H7 (cell line): Measurements from ENCODE around the gene MPL. TPM values are rescaled to one million over a fixed set of nuclear protein-coding genes. Genes with fewer than 3 reads are reported as not detected.

Source experiments
- DNase-seq: peaks from one replicate; pipeline ENCODE4 v3.0.0; 2012
- H3K27me3 ChIP-seq: 2 replicates; pipeline ENCODE4 v1.6.0; 2011; ENCODE audit warnings: mild to moderate bottlenecking, low read length; ENCODE audit not compliant: control insufficient read depth, insufficient read depth
- H3K36me3 ChIP-seq: replicated peaks from 2 replicates; pipeline ENCODE4 v1.5.1; 2011; ENCODE audit warnings: low read length; ENCODE audit not compliant: control insufficient read depth, insufficient read depth
- H3K4me3 ChIP-seq: 2 replicates; pipeline ENCODE4 v1.5.1; 2011; ENCODE audit warnings: low read depth, mild to moderate bottlenecking, control low read depth, low read length, moderate library complexity; ENCODE audit not compliant: insufficient read depth
- total RNA-seq: library from RNA; depleted of rRNA; stranded (reverse); fragments of >200 nt; shearing (Covaris generic); gene quantifications from 2 replicates; pipeline ENCODE4 v1.2.3, GENCODE V29; 2014

Gene MPL
- total RNA-seq, 1 experiment from 2014 or later: not detected

DNA sequence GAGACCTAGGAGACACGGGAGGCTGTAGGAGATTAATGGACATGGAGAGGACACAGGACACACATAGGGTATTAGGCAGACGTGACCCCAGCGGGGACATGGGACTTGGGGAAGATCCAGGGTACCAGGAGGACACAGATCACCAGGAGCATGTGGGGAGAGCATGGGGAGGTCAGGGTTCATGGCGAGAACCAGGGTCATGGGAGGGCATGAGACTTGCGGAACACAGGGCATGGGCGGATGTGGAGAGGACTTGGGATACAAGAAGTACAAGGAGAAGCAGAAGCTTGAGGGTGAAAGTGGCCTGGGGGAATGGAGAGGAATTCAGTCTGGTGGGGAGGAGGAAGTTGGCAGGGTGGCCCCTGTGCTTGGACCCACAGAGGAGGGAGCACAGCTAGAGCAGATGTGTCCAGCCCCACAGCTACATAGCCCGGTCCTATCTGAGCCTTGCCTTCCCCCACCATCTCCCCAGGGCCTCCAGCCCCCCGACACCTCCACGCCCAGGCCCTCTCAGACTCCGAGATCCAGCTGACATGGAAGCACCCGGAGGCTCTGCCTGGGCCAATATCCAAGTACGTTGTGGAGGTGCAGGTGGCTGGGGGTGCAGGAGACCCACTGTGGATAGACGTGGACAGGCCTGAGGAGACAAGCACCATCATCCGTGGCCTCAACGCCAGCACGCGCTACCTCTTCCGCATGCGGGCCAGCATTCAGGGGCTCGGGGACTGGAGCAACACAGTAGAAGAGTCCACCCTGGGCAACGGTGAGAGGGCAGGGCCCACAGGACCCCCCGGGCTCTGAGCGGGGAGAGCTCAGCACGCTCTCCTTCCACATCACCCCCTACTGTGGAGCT, 24.7 kb upstream of the MPL start:
- no peak for DNase-seq
- Histone ChIP-seq H3K36me3 (no peaks in the 10 kb centered on the region), H3K27me3 (no peaks in the 10 kb centered on the region), H3K4me3 (no peak overlapping the region)

DNA sequence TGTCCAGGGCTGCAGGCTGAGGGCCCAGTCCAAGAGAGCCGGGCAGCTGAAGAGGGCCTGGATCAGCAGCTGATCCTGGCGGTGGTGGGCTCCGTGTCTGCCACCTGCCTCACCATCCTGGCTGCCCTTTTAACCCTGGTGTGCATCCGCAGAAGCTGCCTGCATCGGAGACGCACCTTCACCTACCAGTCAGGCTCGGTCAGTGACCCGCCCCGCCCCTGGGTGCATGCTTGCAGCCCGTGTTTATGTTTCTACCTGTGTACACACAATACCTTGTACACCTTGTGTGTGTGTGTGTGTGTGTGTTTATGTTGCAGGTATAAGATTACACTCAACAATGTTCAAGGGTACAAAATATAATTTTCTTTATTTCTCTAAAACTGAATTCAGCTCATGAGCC, 23.8 kb upstream of the MPL start:
- Histone ChIP-seq H3K36me3 (no peaks in the 10 kb centered on the region), H3K27me3 (no peaks in the 10 kb centered on the region), H3K4me3 (no peak overlapping the region)
- DNase-seq: no peak

DNA sequence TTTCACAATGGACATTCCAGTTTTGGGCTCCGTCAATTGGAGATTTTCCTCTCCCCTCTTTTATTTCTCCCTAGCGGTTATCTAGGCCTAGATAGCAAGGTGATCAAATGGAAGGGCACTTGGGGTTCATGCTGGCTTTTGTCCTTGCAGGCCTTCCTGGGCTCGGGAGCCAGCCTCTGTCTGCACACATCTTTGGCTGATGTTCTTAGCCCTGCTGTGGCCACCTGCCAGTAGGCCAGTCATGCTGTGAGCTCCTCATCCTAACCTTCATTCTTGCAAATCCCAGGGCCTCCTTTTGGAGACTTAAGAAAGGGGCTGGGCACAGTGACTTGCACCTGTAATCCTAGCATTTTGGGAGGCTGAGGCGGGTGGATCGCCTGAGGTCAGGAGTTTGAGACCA, 23.4 kb upstream of the MPL start:
- no peak for DNase-seq
- Histone ChIP-seq H3K4me3 (no peak overlapping the region), H3K36me3 (no peaks in the 10 kb centered on the region), H3K27me3 (no peaks in the 10 kb centered on the region)

DNA sequence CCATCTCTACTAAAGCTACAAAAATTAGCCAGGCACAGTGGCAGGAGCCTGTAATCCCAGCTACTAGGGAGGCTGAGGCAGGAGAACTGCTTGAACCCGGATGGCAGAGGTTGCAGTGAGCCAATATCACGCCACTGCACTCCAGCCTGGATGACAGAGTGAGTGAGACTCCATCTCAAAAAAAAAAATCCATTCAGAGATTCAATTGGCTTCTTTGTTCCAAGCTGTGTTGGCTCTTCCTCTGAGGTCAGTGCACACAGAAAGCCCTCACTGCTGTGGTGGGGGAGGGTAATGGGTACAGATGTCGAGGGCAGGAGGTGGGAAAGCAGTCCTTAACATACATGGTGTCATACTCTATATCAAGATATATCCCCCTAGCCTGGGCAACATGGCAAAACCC, 22.1 kb upstream of the MPL start:
- H3K36me3 ChIP-seq: no peaks in the 10 kb centered on the region
- H3K4me3 ChIP-seq: no peak overlapping the region
- DNase-seq: no peak
- H3K27me3 ChIP-seq: no peaks in the 10 kb centered on the region

DNA sequence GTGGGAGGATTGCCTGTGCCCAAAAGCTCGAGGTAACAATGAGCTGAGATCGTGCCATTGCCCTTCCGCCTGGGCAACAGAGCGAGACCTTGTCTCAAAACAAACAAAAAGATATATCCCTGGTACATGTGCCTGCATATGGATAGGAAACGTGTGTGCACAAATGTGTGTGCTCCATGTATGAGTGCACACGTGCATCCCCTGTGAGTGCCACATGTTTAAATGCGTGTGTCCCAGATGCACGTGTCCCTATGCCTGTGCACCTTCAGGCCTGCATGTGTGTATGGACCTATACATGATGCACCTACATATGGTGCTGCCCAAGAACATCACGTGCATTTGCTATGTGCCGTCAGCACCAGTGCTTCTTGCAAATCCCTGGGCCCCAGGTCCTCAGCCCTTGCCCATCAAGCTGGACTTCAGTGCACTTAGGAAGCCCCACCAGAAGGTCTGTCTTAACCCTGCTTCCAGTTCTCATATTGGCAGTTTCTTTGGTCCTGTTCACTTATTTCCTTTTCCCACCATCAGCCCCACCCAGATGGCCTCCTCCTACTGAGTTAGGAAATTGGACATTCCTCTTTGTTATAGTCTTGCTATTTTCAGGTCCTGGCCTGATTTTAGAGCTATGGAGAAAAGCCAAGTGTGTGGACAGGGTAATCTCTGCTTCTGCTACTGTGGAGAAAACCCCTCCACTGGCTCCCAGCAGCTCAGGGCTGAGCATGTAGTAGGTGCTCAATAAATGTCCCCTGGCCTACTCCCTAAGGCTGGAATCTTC, 21.5 kb upstream of the MPL start:
- Histone ChIP-seq H3K36me3 (no peaks in the 10 kb centered on the region), H3K27me3 (no peaks in the 10 kb centered on the region), H3K4me3 (no peak overlapping the region)
- no peak for DNase-seq

DNA sequence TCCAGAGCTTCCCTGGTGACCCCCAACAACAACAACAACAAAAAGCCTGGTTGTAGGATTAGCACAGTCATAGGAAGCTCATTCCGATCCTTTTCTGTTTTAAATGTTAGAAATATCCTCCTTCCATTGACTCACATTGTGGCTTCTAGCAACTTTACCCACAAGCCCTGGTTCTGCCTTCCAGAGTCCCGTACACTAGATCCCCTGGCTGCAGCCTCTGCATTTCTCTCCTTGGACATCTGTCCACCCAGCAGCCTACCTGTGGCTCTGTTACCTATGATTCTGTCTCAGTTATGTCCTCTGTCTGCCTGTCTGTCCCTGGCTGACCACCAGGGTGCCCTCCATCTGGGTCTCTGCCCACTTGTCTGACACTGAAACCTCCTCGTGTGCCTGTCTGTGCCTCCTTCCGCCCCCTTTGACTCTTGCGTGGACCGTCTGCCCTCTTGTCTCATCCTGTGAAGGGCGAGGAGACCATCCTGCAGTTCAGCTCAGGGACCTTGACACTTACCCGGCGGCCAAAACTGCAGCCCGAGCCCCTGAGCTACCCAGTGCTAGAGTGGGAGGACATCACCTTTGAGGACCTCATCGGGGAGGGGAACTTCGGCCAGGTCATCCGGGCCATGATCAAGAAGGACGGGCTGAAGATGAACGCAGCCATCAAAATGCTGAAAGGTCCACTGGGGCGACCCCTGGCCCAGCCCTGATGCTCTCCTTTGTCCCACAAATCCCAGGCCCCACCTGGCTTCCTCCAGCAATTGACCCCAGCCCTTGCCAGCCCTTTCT, 20.7 kb upstream of the MPL start:
- no peaks in the 10 kb centered on the region for H3K36me3 ChIP-seq
- H3K4me3 ChIP-seq: no peak overlapping the region
- DNase-seq: no peak
- H3K27me3 ChIP-seq: no peaks in the 10 kb centered on the region

DNA sequence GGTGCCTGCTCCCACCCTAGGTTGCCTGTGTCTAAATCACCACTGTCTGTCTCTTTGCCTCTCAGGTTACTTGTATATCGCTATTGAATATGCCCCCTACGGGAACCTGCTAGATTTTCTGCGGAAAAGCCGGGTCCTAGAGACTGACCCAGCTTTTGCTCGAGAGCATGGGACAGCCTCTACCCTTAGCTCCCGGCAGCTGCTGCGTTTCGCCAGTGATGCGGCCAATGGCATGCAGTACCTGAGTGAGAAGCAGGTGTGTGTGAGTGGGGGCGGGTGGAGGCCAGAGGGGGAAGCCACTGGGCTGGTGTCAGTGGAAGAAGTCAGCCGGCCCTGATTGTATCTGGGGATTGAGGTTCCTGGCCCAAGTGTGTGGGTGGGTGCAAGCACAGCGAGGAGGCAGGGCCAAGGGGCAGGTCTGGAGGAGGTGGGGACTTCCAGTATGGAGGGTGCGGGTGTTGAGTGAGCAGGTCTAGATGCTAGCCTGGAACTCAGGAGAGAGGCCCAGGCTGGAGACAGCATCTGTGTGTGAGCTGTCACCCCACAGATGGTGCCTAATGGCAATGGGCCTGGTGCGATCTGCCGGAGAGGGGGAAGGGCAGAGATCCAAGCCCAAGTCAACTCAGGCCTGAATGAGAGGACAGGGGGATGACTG, 19.7 kb upstream of the MPL start:
- Histone ChIP-seq H3K4me3 (no peak overlapping the region), H3K27me3 (no peaks in the 10 kb centered on the region), H3K36me3 (no peaks in the 10 kb centered on the region)
- no peak for DNase-seq

DNA sequence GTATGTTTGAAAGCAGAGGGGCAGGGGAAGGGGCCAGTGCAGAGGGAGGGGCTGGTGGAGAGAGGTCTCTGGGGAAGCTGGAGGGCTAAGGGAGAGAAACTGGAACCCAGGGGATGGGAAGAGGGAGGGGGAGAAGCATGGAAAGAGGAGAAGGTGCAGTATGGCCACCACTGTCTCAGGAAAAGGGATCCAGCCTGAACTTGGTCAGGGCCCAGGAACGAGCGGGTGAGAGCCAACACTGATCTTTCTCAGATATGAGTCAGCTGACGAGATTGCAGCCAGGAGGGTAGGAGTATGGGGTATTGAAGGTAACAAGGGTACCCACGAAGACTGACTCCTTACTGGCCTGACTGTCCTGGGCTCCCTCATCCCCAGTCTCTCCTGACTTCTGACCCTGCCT, 18.8 kb upstream of the MPL start:
- DNase-seq: no peak
- Histone ChIP-seq H3K27me3 (no peaks in the 10 kb centered on the region), H3K36me3 (no peaks in the 10 kb centered on the region), H3K4me3 (no peak overlapping the region)

DNA sequence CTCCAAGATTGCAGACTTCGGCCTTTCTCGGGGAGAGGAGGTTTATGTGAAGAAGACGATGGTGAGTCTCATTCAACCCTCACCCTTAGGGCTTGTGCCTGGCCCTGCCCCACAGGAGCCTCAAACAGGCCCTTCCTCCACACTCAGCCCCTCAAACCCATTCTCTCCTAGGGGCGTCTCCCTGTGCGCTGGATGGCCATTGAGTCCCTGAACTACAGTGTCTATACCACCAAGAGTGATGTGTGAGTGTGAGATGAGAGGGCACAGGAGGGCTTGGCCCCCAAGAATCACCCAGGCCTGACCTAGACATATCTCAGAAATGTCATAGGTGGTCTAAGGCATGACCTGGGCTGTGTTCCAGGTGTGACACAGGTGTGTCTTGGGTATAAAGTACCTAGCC, 18.3 kb upstream of the MPL start:
- Histone ChIP-seq H3K4me3 (no peak overlapping the region), H3K36me3 (no peaks in the 10 kb centered on the region), H3K27me3 (no peaks in the 10 kb centered on the region)
- DNase-seq: no peak

DNA sequence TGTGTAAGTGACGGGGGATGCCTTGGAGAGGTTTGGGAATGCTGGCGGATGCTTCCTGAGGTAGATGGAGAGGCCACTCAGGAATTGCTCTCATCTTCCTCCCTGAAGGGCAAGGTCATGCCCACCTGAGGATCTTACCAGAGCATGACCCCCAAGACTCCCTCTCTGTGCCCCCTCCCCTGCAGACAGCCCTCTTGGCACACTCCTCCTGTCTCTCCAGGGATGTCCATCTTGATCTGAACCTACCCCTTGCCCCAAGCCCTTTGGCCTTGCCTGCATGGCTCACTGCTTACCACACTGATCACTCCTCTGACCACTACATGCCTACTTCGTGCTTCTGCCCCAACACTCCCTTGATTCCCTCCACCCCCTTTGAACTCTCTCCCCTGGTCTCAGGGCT, 17.9 kb upstream of the MPL start:
- DNase-seq: no peak
- Histone ChIP-seq H3K27me3 (no peaks in the 10 kb centered on the region), H3K4me3 (no peak overlapping the region), H3K36me3 (no peaks in the 10 kb centered on the region)

DNA sequence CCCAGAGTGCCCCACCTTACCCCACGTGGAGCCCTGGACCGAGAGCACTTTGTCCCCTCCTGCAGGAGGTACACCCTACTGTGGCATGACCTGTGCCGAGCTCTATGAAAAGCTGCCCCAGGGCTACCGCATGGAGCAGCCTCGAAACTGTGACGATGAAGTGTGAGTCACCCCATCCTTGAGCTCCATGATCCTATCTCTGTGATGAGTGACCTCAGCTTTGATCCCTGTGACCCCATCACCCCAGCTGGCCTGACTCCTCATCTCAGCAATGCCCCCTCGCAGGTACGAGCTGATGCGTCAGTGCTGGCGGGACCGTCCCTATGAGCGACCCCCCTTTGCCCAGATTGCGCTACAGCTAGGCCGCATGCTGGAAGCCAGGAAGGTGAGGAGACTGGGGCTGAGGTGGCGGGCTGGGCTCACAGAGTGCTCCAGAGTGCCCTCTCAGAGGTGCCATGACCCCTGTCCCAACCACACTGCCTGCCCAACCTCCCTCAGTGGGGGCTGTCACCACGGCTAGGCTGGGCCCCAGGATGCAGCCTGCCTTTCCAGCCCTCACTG, 16.2 kb upstream of the MPL start:
- Histone ChIP-seq H3K4me3 (no peak overlapping the region), H3K36me3 (no peaks in the 10 kb centered on the region), H3K27me3 (no peaks in the 10 kb centered on the region)
- no peak for DNase-seq

DNA sequence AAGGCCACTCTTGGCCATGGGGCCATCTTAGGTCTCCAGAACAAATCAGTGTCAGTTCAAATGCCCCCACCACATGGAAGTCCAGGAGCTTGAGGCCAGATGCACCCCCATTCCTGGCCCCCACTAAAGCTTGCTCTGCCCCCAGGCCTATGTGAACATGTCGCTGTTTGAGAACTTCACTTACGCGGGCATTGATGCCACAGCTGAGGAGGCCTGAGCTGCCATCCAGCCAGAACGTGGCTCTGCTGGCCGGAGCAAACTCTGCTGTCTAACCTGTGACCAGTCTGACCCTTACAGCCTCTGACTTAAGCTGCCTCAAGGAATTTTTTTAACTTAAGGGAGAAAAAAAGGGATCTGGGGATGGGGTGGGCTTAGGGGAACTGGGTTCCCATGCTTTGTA, 15.1 kb upstream of the MPL start:
- no peak for DNase-seq
- H3K27me3 ChIP-seq: no peaks in the 10 kb centered on the region
- no peak overlapping the region for H3K4me3 ChIP-seq
- no peaks in the 10 kb centered on the region for H3K36me3 ChIP-seq

DNA sequence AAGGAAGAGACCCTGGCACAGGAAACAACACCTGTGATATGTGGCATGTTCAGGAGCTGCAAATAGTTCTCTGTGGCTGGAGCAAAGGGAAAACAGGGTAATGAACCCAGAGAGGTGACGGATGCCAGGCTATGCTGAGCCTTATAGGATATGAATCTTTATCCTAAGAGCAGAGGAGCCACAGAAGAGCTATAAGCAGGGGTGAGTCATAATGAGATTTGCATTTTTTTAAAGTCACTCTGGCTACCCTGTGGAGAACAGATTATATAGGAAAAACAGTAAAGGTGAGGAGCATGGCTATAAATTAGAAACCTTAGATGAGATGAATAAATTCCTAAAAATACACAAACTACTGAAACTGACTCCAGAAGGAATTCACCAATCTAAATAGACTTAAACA, 12.8 kb upstream of the MPL start:
- Histone ChIP-seq H3K4me3 (no peak overlapping the region), H3K36me3 (no peaks in the 10 kb centered on the region), H3K27me3 (no peaks in the 10 kb centered on the region)
- DNase-seq: no peak

DNA sequence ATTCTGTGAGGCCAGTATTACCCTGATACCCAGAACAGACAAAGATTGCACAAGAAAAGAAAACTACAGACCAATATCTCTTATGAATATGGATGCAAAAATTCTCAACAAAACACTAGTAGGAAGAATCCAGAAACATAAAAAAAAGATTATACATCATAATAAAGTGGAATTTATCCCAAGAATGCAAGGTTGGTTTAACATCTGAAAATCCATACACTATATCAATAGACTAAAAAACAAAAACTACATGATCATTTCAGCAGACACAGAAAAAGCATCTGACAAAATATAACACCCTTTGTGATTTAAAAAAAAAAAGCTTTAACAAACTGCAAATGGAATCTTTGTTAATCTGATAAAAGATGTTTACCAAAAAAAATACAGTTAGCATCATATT, 12.2 kb upstream of the MPL start:
- Histone ChIP-seq H3K36me3 (no peaks in the 10 kb centered on the region), H3K4me3 (no peak overlapping the region), H3K27me3 (no peaks in the 10 kb centered on the region)
- no peak for DNase-seq
